ENCODE results near the gene PLPPR5. TPM values are rescaled to one million over a fixed set of nuclear protein-coding genes. Genes with fewer than 3 reads are reported as not detected.

The PLPPR5 gene
- total RNA-seq, 1 experiment from 2014 or later: not detected

GRCh38 chr1:98924977-98925376 is 79.7 kb downstream of the PLPPR5 start:
- no peak overlapping the region for H3K27ac Mint-ChIP-seq (ENCODE audit: unreplicated experiment)
- intact Hi-C loops (cut with micrococcal nuclease; ENCODE audit: unreplicated experiment): no loop called here
- H3K9me3 Mint-ChIP-seq (ENCODE audit: unreplicated experiment): no peaks in the 10 kb centered on the region
- no TSS peak for BruUV-seq (replicated peaks)
- no peak overlapping the region for H3K4me3 Mint-ChIP-seq (ENCODE audit: unreplicated experiment)
- no peaks in the 10 kb centered on the region for H3K9me3 ChIP-seq
- TF ChIP-seq CTCF (IDR thresholded peaks at IDR 0.05; ENCODE audit: insufficient read depth in 1 of 2, low read depth in 1 of 2, low read length in 1 of 2, severe bottlenecking in 1 of 2, unreplicated experiment in 1 of 2): no peak
- no peaks in the 10 kb centered on the region for H3K36me3 Mint-ChIP-seq (ENCODE audit: insufficient read depth, unreplicated experiment)
- ChIA-PET POLR2A (no interaction called here), CTCF (no interaction called here)
- H3K36me3 ChIP-seq (ENCODE audit: control insufficient read depth, insufficient read depth, low read length): no peaks in the 10 kb centered on the region
- H3K4me1 ChIP-seq: no peaks in the 10 kb centered on the region
- H3K4me3 ChIP-seq (ENCODE audit: low read depth, low read length): no peak overlapping the region
- no peaks in the 10 kb centered on the region for H3K27me3 ChIP-seq (replicated peaks; ENCODE audit: control insufficient read depth, insufficient read depth, low read length)
- no peak for DNase-seq
- no peaks in the 10 kb centered on the region for H3K4me1 Mint-ChIP-seq (ENCODE audit: low read depth, unreplicated experiment)
- no peaks in the 10 kb centered on the region for H3K27me3 Mint-ChIP-seq (ENCODE audit: insufficient read depth, unreplicated experiment)

GRCh38 chr1:98923667-98924066 is 81.0 kb downstream of the PLPPR5 start:
- no peak overlapping the region for H3K4me3 Mint-ChIP-seq (ENCODE audit: unreplicated experiment)
- DNase-seq: no peak
- TF ChIP-seq CTCF (IDR thresholded peaks at IDR 0.05; ENCODE audit: insufficient read depth in 1 of 2, low read depth in 1 of 2, low read length in 1 of 2, severe bottlenecking in 1 of 2, unreplicated experiment in 1 of 2): no peak
- H3K36me3 Mint-ChIP-seq (ENCODE audit: insufficient read depth, unreplicated experiment): no peaks in the 10 kb centered on the region
- H3K36me3 ChIP-seq (ENCODE audit: control insufficient read depth, insufficient read depth, low read length): no peaks in the 10 kb centered on the region
- no peaks in the 10 kb centered on the region for H3K9me3 Mint-ChIP-seq (ENCODE audit: unreplicated experiment)
- BruUV-seq (replicated peaks): no TSS peak
- no peak overlapping the region for H3K27ac Mint-ChIP-seq (ENCODE audit: unreplicated experiment)
- no peaks in the 10 kb centered on the region for H3K9me3 ChIP-seq
- H3K27me3 ChIP-seq (replicated peaks; ENCODE audit: control insufficient read depth, insufficient read depth, low read length): no peaks in the 10 kb centered on the region
- intact Hi-C loops (cut with micrococcal nuclease; ENCODE audit: unreplicated experiment): no loop called here
- H3K4me1 ChIP-seq: no peaks in the 10 kb centered on the region
- ChIA-PET POLR2A (no interaction called here), CTCF (no interaction called here)
- H3K4me3 ChIP-seq (ENCODE audit: low read depth, low read length): no peak overlapping the region
- H3K4me1 Mint-ChIP-seq (ENCODE audit: low read depth, unreplicated experiment): no peaks in the 10 kb centered on the region
- H3K27me3 Mint-ChIP-seq (ENCODE audit: insufficient read depth, unreplicated experiment): no peaks in the 10 kb centered on the region

GRCh38 chr1:98921817-98922216 is 82.8 kb downstream of the PLPPR5 start:
- no TSS peak for BruUV-seq (replicated peaks)
- Mint-ChIP-seq H3K4me3 (ENCODE audit: unreplicated experiment) (no peak overlapping the region), H3K9me3 (ENCODE audit: unreplicated experiment) (no peaks in the 10 kb centered on the region), H3K27me3 (ENCODE audit: insufficient read depth, unreplicated experiment) (peaks cover 5% of the 10 kb centered on the region), H3K36me3 (ENCODE audit: insufficient read depth, unreplicated experiment) (no peaks in the 10 kb centered on the region), H3K4me1 (ENCODE audit: low read depth, unreplicated experiment) (no peaks in the 10 kb centered on the region), H3K27ac (ENCODE audit: unreplicated experiment) (no peak overlapping the region)
- CTCF ChIA-PET: no interaction called here
- no peak for DNase-seq
- Histone ChIP-seq H3K27me3 (replicated peaks; ENCODE audit: control insufficient read depth, insufficient read depth, low read length) (no peaks in the 10 kb centered on the region), H3K9me3 (no peaks in the 10 kb centered on the region), H3K36me3 (ENCODE audit: control insufficient read depth, insufficient read depth, low read length) (no peaks in the 10 kb centered on the region), H3K4me1 (no peaks in the 10 kb centered on the region), H3K4me3 (ENCODE audit: low read depth, low read length) (no peak overlapping the region)
- intact Hi-C loops (cut with micrococcal nuclease; ENCODE audit: unreplicated experiment): no loop called here
- POLR2A ChIA-PET: no interaction called here
- no peak for TF ChIP-seq CTCF (IDR thresholded peaks at IDR 0.05; ENCODE audit: insufficient read depth in 1 of 2, low read depth in 1 of 2, low read length in 1 of 2, severe bottlenecking in 1 of 2, unreplicated experiment in 1 of 2)

Measured in Caco-2 (cell line).